ENCODE data around the gene PLA2G2C.
A peak's percentile ranks its signal among the peaks of the same experiment; 100 is the strongest.

Gene PLA2G2C

GRCh38 chr1:20212685-20213331 is 26.5 kb upstream of the PLA2G2C start:
- TF ChIP-seq ZNF70 (CRISPR knock-in tag; IDR thresholded peaks at IDR 0.05) (no peak), ZNF8 (CRISPR knock-in tag; IDR thresholded peaks at IDR 0.05) (no peak), ZC3H10 (CRISPR knock-in tag; IDR thresholded peaks at IDR 0.05) (no peak), OSR1 (CRISPR knock-in tag; IDR thresholded peaks at IDR 0.05) (no peak), POU6F1 (CRISPR knock-in tag; IDR thresholded peaks at IDR 0.05; ENCODE audit: borderline replicate concordance, low read depth) (no peak), TSHZ2 (CRISPR knock-in tag; IDR thresholded peaks at IDR 0.05) (no peak), ZFP3 (CRISPR knock-in tag; IDR thresholded peaks at IDR 0.05) (0 out of 2 replicates have a peak, but pooled peaks have one; percentile 47)
- ATAC-seq = peak; percentile 90

GRCh38 chr1:20212085-20212684 is 25.9 kb upstream of the PLA2G2C start:
- no peak for TF ChIP-seq ZNF8 (CRISPR knock-in tag; IDR thresholded peaks at IDR 0.05)
- TF ChIP-seq ZC3H10 (CRISPR knock-in tag; IDR thresholded peaks at IDR 0.05) = no peak
- no peak for TF ChIP-seq CSRNP3 (CRISPR knock-in tag; IDR thresholded peaks at IDR 0.05)
- TF ChIP-seq RARB (CRISPR knock-in tag; IDR thresholded peaks at IDR 0.05) = no peak
- TF ChIP-seq TCF4 (CRISPR knock-in tag; IDR thresholded peaks at IDR 0.05; ENCODE audit: borderline replicate concordance) = no peak
- TF ChIP-seq ISL1 (CRISPR knock-in tag; IDR thresholded peaks at IDR 0.05) = no peak
- no peak for ATAC-seq

GRCh38 chr1:20211511-20211931 is 25.2 kb upstream of the PLA2G2C start:
- no peak for ATAC-seq

More at GRCh38 chr1:20211511-20211931, 25.2 kb upstream of the PLA2G2C start:
- TF ChIP-seq ISL1 (CRISPR knock-in tag; IDR thresholded peaks at IDR 0.05) (no peak), OSR1 (CRISPR knock-in tag; IDR thresholded peaks at IDR 0.05) (no peak), TCF4 (CRISPR knock-in tag; IDR thresholded peaks at IDR 0.05; ENCODE audit: borderline replicate concordance) (no peak), RARB (CRISPR knock-in tag; IDR thresholded peaks at IDR 0.05) (no peak), CREB5 (CRISPR knock-in tag; IDR thresholded peaks at IDR 0.05; ENCODE audit: low read depth) (no peak), SNAI2 (CRISPR knock-in tag; IDR thresholded peaks at IDR 0.05) (no peak), ZFP30 (CRISPR knock-in tag; IDR thresholded peaks at IDR 0.05) (no peak), ZC3H10 (CRISPR knock-in tag; IDR thresholded peaks at IDR 0.05) (no peak), TOX (CRISPR knock-in tag; IDR thresholded peaks at IDR 0.05; ENCODE audit: borderline replicate concordance) (no peak), TSHZ2 (CRISPR knock-in tag; IDR thresholded peaks at IDR 0.05) (no peak), ZFP3 (CRISPR knock-in tag; IDR thresholded peaks at IDR 0.05) (no peak), ESRRG (CRISPR knock-in tag; IDR thresholded peaks at IDR 0.05) (no peak), CSRNP3 (CRISPR knock-in tag; IDR thresholded peaks at IDR 0.05) (no peak), ZNF565 (CRISPR knock-in tag; conservative IDR thresholded peaks at IDR 0.05; ENCODE audit: low read depth) (no peak)
